NCI-H1417 (cell line): ENCODE measurements around the gene RFX6.

ENCODE experiments used
- DNase-seq, 3 experiments: peaks; one replicate each; lab custom pipeline; 2025; lab: John Stamatoyannopoulos, UW

The RFX6 gene

GRCh38 chr6:116888732-116889360 lies 11.8 kb downstream of the RFX6 start:
- no peak for DNase-seq

- DNase-seq: no peak
Observed at GRCh38 chr6:116894669-116895068, 17.6 kb downstream of the RFX6 start.

GRCh38 chr6:116895935-116896334 lies 18.9 kb downstream of the RFX6 start:
- DNase-seq: no peak

- no peak for DNase-seq
Observed at GRCh38 chr6:116902634-116903033, 25.6 kb downstream of the RFX6 start.

- no peak for DNase-seq
Observed at GRCh38 chr6:116922853-116923548, 46.0 kb downstream of the RFX6 start.

- no peak for DNase-seq
Observed at GRCh38 chr6:116924245-116924644, 47.2 kb downstream of the RFX6 start.

- no peak for DNase-seq
Observed at GRCh38 chr6:116925088-116925794, 48.2 kb downstream of the RFX6 start.

GRCh38 chr6:116928677-116929076 lies 51.6 kb downstream of the RFX6 start:
- DNase-seq: no peak

- no peak for DNase-seq
Observed at GRCh38 chr6:116929825-116930224, 52.8 kb downstream of the RFX6 start.

GRCh38 chr6:116931456-116931855 lies 54.4 kb downstream of the RFX6 start:
- DNase-seq: peak in 1 of 3 experiments; percentile 9

- DNase-seq: no peak
Observed at GRCh38 chr6:116932496-116932895, 55.5 kb downstream of the RFX6 start.

GRCh38 chr6:116933485-116933884 lies 56.4 kb downstream of the RFX6 start:
- DNase-seq: no peak

- no peak for DNase-seq
Observed at GRCh38 chr6:116938305-116938704, 61.3 kb downstream of the RFX6 start.

- DNase-seq: no peak
Observed at GRCh38 chr6:116941727-116942126, 64.7 kb downstream of the RFX6 start.

- no peak for DNase-seq
Observed at GRCh38 chr6:116945809-116946208, 68.8 kb downstream of the RFX6 start.

- DNase-seq: no peak
Observed at GRCh38 chr6:116948533-116949304, 71.7 kb downstream of the RFX6 start.

- DNase-seq: no peak
Observed at GRCh38 chr6:116949964-116950363, 72.9 kb downstream of the RFX6 start.

- peak in 1 of 3 experiments; percentile 8 for DNase-seq
Observed at GRCh38 chr6:116954335-116954734, 77.3 kb downstream of the RFX6 start.

- peak in 2 of 3 experiments; percentile 39 to 77 for DNase-seq
Observed at GRCh38 chr6:116954938-116955337, 77.9 kb downstream of the RFX6 start.

GRCh38 chr6:116955773-116956172 lies 78.7 kb downstream of the RFX6 start:
- no peak for DNase-seq

GRCh38 chr6:116963972-116964371 lies 86.9 kb downstream of the RFX6 start:
- no peak for DNase-seq
